ENCODE results near the gene CD36.

GRCh38 chr7:80624763-80625162, 13.7 kb upstream of the CD36 start:
- TF ChIP-seq CTCF (IDR thresholded peaks at IDR 0.05) (no peak), REST (IDR thresholded peaks at IDR 0.05; ENCODE audit: insufficient read depth in 1 of 2, low read depth in 2 of 2, low read length in 1 of 2) (no peak), POLR2AphosphoS5 (IDR thresholded peaks at IDR 0.05; ENCODE audit: low read depth, low read length) (no peak), TCF7L2 (IDR thresholded peaks at IDR 0.05; ENCODE audit: low read depth, low read length) (no peak)

All from Panc1 (cell line).